Cerebellar cortex (tissue), 1 donor: ENCODE data around the gene MAGI2.
A peak's percentile ranks its signal among the peaks of the same experiment; 100 is the strongest.

ENCODE experiments used
- DNase-seq: peaks from one replicate; pipeline ENCODE4 v3.0.0-alpha.2; 2015; ENCODE audit warnings: low spot score

MAGI2 gene

GRCh38 chr7:78222001-78222751 lies 1231.3 kb downstream of the MAGI2 start:
- no peak for DNase-seq

- no peak for DNase-seq
Measured at GRCh38 chr7:78220754-78221153, 1232.7 kb downstream of the MAGI2 start.

- DNase-seq, result no peak
Measured at GRCh38 chr7:78218876-78219275, 1234.6 kb downstream of the MAGI2 start.

DNA sequence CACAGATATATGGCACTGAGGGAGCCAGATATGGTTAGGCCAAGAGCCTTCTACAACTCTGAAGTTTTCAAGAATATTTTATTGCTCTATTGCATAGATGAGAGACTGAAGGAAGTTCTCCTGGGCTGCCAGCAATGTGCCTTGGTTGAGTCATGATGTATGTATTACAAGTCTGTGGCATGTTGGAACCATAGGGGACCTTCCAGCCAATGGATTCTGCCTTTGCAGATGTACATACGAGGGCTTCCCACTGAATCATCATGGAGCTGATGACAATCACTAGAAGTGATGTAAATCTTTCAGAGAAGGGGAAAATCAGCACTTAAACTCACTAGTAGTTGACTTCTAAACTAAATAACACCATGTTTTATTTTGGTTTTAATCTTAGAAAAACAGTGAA lies 1235.4 kb downstream of the MAGI2 start:
- DNase-seq, result no peak

- DNase-seq, result no peak
Measured at GRCh38 chr7:78215199-78215598, 1238.3 kb downstream of the MAGI2 start.

- no peak for DNase-seq
Measured at GRCh38 chr7:78213402-78213801, 1240.1 kb downstream of the MAGI2 start.

- DNase-seq, result no peak
Measured at GRCh38 chr7:78212476-78213060, 1240.9 kb downstream of the MAGI2 start.

GRCh38 chr7:78207269-78207668 lies 1246.2 kb downstream of the MAGI2 start:
- DNase-seq, result no peak

DNA sequence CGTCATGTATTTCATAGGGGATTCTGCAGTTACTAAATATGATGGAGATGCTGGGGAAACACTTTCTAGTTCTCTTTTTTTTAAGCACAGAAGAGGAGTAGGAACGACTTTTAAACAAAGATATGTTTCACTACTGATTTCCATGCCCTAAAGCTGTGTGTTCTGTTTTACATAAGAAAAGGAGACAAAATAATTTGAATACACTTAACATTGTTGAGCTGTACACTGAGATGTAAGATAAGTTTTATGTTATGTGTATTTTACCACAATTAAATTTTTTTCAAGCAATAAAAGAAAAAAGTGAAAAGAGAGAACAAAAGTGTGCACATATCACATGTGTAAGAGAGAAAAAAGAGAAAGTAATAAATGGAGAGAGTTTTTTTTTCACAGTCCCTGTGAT lies 1246.7 kb downstream of the MAGI2 start:
- no peak for DNase-seq

GRCh38 chr7:78203042-78203720 lies 1250.3 kb downstream of the MAGI2 start:
- no peak for DNase-seq

GRCh38 chr7:78198756-78199155 lies 1254.7 kb downstream of the MAGI2 start:
- no peak for DNase-seq

- no peak for DNase-seq
Measured at GRCh38 chr7:78197447-78197846, 1256.0 kb downstream of the MAGI2 start.

DNA sequence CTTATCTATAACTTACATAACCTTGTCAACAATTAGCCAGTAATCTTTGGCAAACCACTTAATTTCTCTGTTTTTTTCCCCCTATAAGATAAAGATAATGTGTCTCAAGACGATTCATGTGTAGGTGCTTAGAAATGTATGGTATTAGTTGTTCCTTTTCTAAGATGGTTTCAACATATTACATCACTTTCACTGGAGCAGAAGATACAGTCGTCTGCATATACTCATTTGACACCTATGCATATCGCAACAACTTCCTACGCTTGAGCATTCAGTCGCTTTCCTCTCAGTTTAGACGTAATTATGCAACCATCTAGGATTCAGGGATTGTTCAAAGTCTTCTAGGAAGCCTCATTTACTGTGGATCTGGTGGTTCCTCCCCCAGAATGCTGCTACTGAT lies 1258.2 kb downstream of the MAGI2 start:
- DNase-seq, result no peak

- DNase-seq, result no peak
Measured at GRCh38 chr7:78194611-78195010, 1258.9 kb downstream of the MAGI2 start.

GRCh38 chr7:78191475-78192079 lies 1261.9 kb downstream of the MAGI2 start:
- DNase-seq, result no peak

DNA sequence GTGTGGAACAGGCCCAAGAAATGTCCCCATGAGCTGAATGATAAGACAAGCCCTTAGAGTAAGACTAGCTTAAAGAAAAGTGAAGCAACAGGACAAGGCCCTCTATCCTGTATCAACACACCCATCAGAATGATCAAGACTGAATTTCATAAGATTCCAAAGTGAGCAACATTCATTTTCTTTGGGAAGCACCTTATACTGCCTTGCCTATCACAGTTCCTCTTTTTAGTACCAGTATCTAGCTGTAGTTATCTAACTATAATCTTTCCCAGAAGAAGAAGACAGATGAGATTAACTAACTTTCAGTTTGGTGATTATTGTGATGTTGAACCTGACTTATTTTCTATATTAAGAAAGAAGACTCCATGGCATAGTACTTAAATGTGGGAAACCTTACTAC lies 1263.7 kb downstream of the MAGI2 start:
- DNase-seq, result no peak

- DNase-seq, result no peak
Measured at GRCh38 chr7:78185149-78185745, 1268.2 kb downstream of the MAGI2 start.

DNA sequence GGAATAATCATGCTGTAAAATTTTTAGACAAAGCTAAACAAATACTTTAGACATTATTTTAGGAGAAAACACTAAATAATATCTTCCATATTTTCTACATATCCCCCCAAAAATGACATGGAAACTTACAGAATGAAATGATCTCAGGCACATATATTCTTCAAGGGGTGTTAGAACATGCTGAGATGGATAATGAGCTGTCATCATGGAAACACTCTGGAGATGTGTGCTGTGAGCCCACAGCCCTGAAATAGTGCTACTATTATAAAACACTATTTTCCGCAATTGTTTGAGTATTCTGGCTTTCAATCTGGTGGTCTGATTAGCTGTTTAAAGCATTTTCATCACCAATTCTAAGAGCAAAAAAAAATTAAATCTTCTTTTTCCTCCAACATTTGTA lies 1269.2 kb downstream of the MAGI2 start:
- DNase-seq, result no peak

DNA sequence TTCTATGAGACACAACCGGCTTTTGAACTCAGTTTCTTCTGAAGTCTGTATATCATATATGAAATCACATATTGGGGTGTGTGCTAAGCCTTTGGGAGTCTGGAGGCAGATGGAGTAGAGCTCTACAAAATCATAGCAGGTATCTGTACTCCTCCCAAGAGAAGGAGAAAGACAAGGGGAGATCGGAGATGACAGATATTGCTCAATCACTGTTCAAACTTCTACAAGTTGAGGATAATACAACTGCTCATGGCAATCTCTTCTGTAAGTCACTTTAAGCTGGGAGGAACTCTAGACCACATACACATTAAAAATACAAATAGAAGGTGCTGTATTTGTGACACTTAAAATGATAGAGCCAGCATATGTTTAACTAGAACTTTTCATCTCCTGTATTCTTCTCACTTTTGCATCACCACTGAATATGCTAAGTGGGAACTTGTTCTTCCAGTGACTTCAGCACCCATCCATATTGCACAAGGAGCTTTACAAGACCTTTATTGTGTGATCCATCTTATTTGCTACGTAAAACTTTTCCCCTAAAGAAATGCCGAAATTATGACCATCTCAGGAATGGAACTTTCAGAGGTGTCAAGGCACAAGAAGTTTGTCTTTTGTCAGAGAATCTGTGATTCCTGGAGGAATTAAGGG lies 1273.5 kb downstream of the MAGI2 start:
- DNase-seq, result no peak

DNA sequence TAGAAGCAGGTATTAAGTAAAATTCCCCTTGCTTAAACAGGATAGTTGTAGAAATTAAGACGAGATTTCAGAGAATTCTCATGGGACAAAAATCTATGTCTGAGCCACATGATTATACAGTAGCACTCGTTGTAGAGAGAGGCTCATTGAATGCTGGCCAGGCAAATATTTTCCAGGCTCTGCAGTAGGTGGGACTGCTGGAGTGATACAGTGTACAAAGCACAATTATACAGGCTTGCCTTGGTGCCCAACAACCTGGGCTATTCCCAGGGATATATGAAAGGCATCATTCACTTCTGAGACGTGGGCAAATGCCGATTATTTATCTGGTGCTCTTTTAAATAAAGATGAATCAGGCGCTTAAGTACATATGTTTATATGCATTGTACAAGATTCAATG lies 1274.3 kb downstream of the MAGI2 start:
- no peak for DNase-seq

- peak; percentile 34 for DNase-seq
Measured at GRCh38 chr7:78178319-78178718, 1275.1 kb downstream of the MAGI2 start.

GRCh38 chr7:78176171-78176570 lies 1277.3 kb downstream of the MAGI2 start:
- peak; percentile 51 for DNase-seq
